Loucy (cell line): Measurements from ENCODE around the gene NDUFB5.

Experiments
- EZH2phosphoT487 ChIP-seq: fragments of 200-600 bp; IDR thresholded peaks from 2 replicates; pipeline ENCODE4 v1.6.1; 2018; ENCODE audit warnings: antibody characterized with exemption, mild to moderate bottlenecking, moderate library complexity, borderline replicate concordance
- TF ChIP-seq, protein P1 (sequence below): fragments of 200-600 bp; sonication (generic); conservative IDR thresholded peaks from 2 replicates; pipeline ENCODE4 v1.5.1; 2014; ENCODE audit warnings: mild to moderate bottlenecking, antibody characterized with exemption, low read length

DNA sequence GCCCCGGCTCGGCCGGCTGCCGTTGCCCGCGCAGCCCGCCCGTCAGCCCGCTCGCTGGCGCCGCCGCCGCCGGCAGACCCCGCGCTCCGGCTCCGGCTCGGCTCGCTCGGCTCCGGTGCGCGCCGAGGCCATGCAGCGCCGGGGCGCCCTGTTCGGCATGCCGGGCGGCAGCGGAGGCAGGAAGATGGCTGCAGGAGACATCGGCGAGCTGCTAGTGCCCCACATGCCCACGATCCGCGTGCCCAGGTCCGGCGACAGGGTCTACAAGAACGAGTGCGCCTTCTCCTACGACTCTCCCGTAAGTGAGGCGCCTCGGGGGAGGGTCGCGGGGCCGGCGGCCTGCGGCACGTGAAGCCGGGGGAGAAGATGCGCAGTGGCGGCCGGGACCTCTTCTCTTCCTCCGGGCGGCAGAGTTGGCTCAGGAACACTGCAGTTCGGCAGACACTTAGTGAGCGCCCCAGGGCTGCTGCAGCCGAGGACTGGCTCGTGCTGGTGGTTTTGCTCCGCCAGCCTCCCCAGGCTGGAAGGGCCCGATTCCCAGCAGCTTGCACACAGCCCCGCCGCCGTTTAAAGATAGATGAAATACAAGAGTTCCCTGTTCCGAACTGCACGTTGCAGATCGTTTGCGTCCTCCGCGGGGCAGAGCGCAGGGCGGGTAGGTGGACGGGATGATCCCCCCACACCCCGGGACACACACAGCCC, 48.7 kb downstream of the NDUFB5 start:
- TF ChIP-seq, protein P1, sequence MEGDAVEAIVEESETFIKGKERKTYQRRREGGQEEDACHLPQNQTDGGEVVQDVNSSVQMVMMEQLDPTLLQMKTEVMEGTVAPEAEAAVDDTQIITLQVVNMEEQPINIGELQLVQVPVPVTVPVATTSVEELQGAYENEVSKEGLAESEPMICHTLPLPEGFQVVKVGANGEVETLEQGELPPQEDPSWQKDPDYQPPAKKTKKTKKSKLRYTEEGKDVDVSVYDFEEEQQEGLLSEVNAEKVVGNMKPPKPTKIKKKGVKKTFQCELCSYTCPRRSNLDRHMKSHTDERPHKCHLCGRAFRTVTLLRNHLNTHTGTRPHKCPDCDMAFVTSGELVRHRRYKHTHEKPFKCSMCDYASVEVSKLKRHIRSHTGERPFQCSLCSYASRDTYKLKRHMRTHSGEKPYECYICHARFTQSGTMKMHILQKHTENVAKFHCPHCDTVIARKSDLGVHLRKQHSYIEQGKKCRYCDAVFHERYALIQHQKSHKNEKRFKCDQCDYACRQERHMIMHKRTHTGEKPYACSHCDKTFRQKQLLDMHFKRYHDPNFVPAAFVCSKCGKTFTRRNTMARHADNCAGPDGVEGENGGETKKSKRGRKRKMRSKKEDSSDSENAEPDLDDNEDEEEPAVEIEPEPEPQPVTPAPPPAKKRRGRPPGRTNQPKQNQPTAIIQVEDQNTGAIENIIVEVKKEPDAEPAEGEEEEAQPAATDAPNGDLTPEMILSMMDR, result no peak
- TF ChIP-seq EZH2phosphoT487, result no peak
